IPS-NIHi11 (cell line): ENCODE results near the gene PPP1R9A.

Source experiments
- DNase-seq: peaks from one replicate; pipeline ENCODE4 v3.0.0; 2012; ENCODE audit warnings: mixed read lengths, low spot score

Gene PPP1R9A

GRCh38 chr7:95321720-95322119, 414.3 kb downstream of the PPP1R9A start:
- no peak for DNase-seq

- DNase-seq = no peak
Observed at GRCh38 chr7:95322396-95322795, 415.0 kb downstream of the PPP1R9A start.

- no peak for DNase-seq
Observed at GRCh38 chr7:95322854-95323253, 415.5 kb downstream of the PPP1R9A start.

GRCh38 chr7:95323410-95324129, 416.2 kb downstream of the PPP1R9A start:
- no peak for DNase-seq

GRCh38 chr7:95324431-95324830, 417.0 kb downstream of the PPP1R9A start, which contains the start of gene PON1:
TSS of gene PON1 (minus strand) at chr7:95324532. CDS start at chr7:95324475, 57 bp downstream.
- DNase-seq = no peak

- no peak for DNase-seq
Observed at GRCh38 chr7:95327356-95327755, 420.0 kb downstream of the PPP1R9A start.

- no peak for DNase-seq
Observed at GRCh38 chr7:95330204-95330960, 423.0 kb downstream of the PPP1R9A start.

- no peak for DNase-seq
Observed at GRCh38 chr7:95330961-95331337, 423.6 kb downstream of the PPP1R9A start.

GRCh38 chr7:95334447-95334846, 427.1 kb downstream of the PPP1R9A start:
- no peak for DNase-seq

GRCh38 chr7:95335093-95335492, 427.7 kb downstream of the PPP1R9A start:
- no peak for DNase-seq

GRCh38 chr7:95338832-95339231, 431.4 kb downstream of the PPP1R9A start:
- DNase-seq = no peak

GRCh38 chr7:95340491-95340890, 433.1 kb downstream of the PPP1R9A start:
- no peak for DNase-seq

- DNase-seq = no peak
Observed at GRCh38 chr7:95342029-95342428, 434.6 kb downstream of the PPP1R9A start.

- DNase-seq = peak; percentile 45
Observed at GRCh38 chr7:95342642-95343307, 435.4 kb downstream of the PPP1R9A start.
